HepG2 (cell line): Measurements from ENCODE around the gene NT5DC4.

Experiments used
- CEBPB ChIP-seq: IDR thresholded peaks from 2 replicates; pipeline ENCODE4 v1.6.1; 2011; ENCODE audit warnings: low read depth, low read length, improper control_type of control experiment, borderline replicate concordance
- DR1 ChIP-seq: sonication (generic); formaldehyde crosslinking; IDR thresholded peaks from 2 replicates; pipeline ENCODE4 v1.8.0; 2021; ENCODE audit warnings: mild to moderate bottlenecking, missing genetic modification reagents, inconsistent platforms
- EEA1 ChIP-seq: sonication (generic); formaldehyde crosslinking; IDR thresholded peaks from 2 replicates; pipeline ENCODE4 v1.5.1; 2020; ENCODE audit warnings: mild to moderate bottlenecking, missing genetic modification reagents, borderline replicate concordance
- EP300 ChIP-seq, 3 experiments: sonication (generic) in 1 of 3; formaldehyde crosslinking in 1 of 3; IDR thresholded peaks; 2 replicates each; pipeline versions ENCODE4 v1.5.1 to v1.6.1; 2011 to 2020; ENCODE audit warnings: low read depth in 2 of 3, low read length in 2 of 3, borderline replicate concordance in 1 of 3, improper control_type of control experiment in 1 of 3, mild to moderate bottlenecking in 1 of 3, missing genetic modification reagents in 1 of 3, moderate library complexity in 1 of 3
- TAF1 ChIP-seq: sonication (generic); formaldehyde crosslinking; IDR thresholded peaks from 2 replicates; pipeline ENCODE4 v1.4.0; 2020; ENCODE audit warnings: missing genetic modification reagents
- ZNF143 ChIP-seq: sonication (generic); formaldehyde crosslinking; IDR thresholded peaks from 2 replicates; pipeline ENCODE4 v1.4.0; 2020; ENCODE audit warnings: missing genetic modification reagents

GRCh38 chr2:112787294-112787693, 66.5 kb downstream of the NT5DC4 start:
- no peak for TF ChIP-seq TAF1 (CRISPR knock-in tag)
- TF ChIP-seq ZNF143: no peak
- TF ChIP-seq EEA1 (CRISPR knock-in tag): no peak
- TF ChIP-seq CEBPB: no peak
- no peak for TF ChIP-seq EP300 (IDR thresholded peaks at IDR 0.05; ENCODE audit: low read depth in 2 of 2, low read length in 2 of 2)
- no peak for TF ChIP-seq EP300 (CRISPR knock-in tag; IDR thresholded peaks at IDR 0.05; ENCODE audit: borderline replicate concordance)
- TF ChIP-seq DR1 (CRISPR knock-in tag): no peak
